MG63 (cell line): ENCODE results near the gene KMT2A. TPM values are rescaled to one million over a fixed set of nuclear protein-coding genes. Genes with fewer than 3 reads are reported as not detected.

ENCODE experiments used
- total RNA-seq: library from RNA; depleted of rRNA; stranded (reverse); fragments of >200 nt; shearing (Covaris generic); gene quantifications from 2 replicates; pipeline ENCODE4 v1.2.3, GENCODE V29; 2014; ENCODE audit warnings: low replicate concordance; rRNA removed

The KMT2A gene
- total RNA-seq, 1 experiment from 2014 or later = 11.9 TPM

Other genes starting within 250 kb of the KMT2A start
- not detected in 2 replicates for gene JAML, start 211.5 kb upstream of the KMT2A start, total RNA-seq
- gene MPZL3, start 184.1 kb upstream of the KMT2A start, total RNA-seq = 1.3 and 1.6 TPM in 2 replicates
- not detected in 2 replicates for gene MPZL2, start 172.2 kb upstream of the KMT2A start, total RNA-seq
- gene CD3E, start 131.8 kb upstream of the KMT2A start, total RNA-seq = not detected in 2 replicates
- gene CD3D, start 93.8 kb upstream of the KMT2A start, total RNA-seq = not detected in 2 replicates
- gene CD3G, start 92.1 kb upstream of the KMT2A start, total RNA-seq = not detected in 2 replicates
- 30.3 and 40.1 TPM in 2 replicates for gene UBE4A, start 76.9 kb upstream of the KMT2A start, total RNA-seq
- 113 and 709 TPM in 2 replicates for gene ATP5MG, start 34.9 kb upstream of the KMT2A start, total RNA-seq
- gene TTC36, start 91.0 kb downstream of the KMT2A start, total RNA-seq = not detected in 2 replicates
- 0.89 TPM in 1 of 2 replicates, not detected in the other for gene TMEM25, start 94.7 kb downstream of the KMT2A start, total RNA-seq
- 41.0 and 214 TPM in 2 replicates for gene IFT46, start 129.4 kb downstream of the KMT2A start, total RNA-seq
- 92.2 and 122 TPM in 2 replicates for gene ARCN1, start 135.9 kb downstream of the KMT2A start, total RNA-seq
- 55.3 and 58.4 TPM in 2 replicates for gene PHLDB1, start 171.1 kb downstream of the KMT2A start, total RNA-seq
- not detected in 2 replicates for gene TREH, start 243.2 kb downstream of the KMT2A start, total RNA-seq